Body of pancreas (tissue), 4 donors: Measurements from ENCODE around the gene CFAP70. TPM values are rescaled to one million over a fixed set of nuclear protein-coding genes. Genes with fewer than 3 reads are reported as not detected.

Experiments
- ATAC-seq: fragments of 150-250 bp; one replicate; pipeline ENCODE4 v1.9.1; 2016
- DNase-seq, 4 donors: peaks; one replicate each; pipeline ENCODE4 v3.0.0-alpha.2; 2019
- H3K27ac ChIP-seq, 4 donors: fragments of 200-600 bp; sonication (generic); 1 replicate in 3 of 4; 2 replicates in 1 of 4; pipeline versions ENCODE4 v1.5.1 to v1.6.1; 2016 to 2019; ENCODE audit warnings: mild to moderate bottlenecking in 1 of 4, mixed read lengths in 1 of 4, moderate library complexity in 1 of 4
- H3K27me3 ChIP-seq, 2 donors: fragments of 200-600 bp; sonication (generic); one replicate each; pipeline ENCODE4 v1.6.0; 2016; ENCODE audit warnings: mild to moderate bottlenecking in 1 of 2
- H3K36me3 ChIP-seq, 2 donors: fragments of 200-600 bp; sonication (generic); replicated peaks in 1 of 2; 2 replicates each; pipeline ENCODE4 v1.5.1; 2016; ENCODE audit warnings: low read depth in 2 of 2; ENCODE audit not compliant: insufficient read depth in 1 of 2
- H3K4me1 ChIP-seq: fragments of 200-600 bp; sonication (generic); one replicate; pipeline ENCODE4 v1.6.0; 2016
- H3K4me3 ChIP-seq, 2 donors: fragments of 200-600 bp; sonication (generic); 1 replicate in 1 of 2; 2 replicates in 1 of 2; pipeline ENCODE4 v1.5.1; 2016 to 2019
- H3K9me3 ChIP-seq, 3 donors: fragments of 200-600 bp; sonication (generic); 1 replicate in 2 of 3; 2 replicates in 1 of 3; pipeline ENCODE4 v1.5.1; 2016
- POLR2A ChIP-seq, 3 donors: fragments of 450-650 bp; IDR thresholded peaks; one replicate each; pipeline ENCODE4 v1.6.1; 2016; ENCODE audit warnings: antibody characterized with exemption in 3 of 3, mild to moderate bottlenecking in 2 of 3
- WGBS, 2 donors: methylation state at CpG; one replicate each; pipeline ENCODE4 v1.1.5; 2017; 5-methylcytosine and 5-hydroxymethylcytosine counted together
- intact Hi-C: fragments of 100-400 bp; cut with DNase I; formaldehyde crosslinking; loops from one replicate; pipeline ENCODE4 v1.15.1; 2023
- total RNA-seq, 2 donors: library from RNA; depleted of rRNA; stranded (reverse); fragments of >200 nt; gene quantifications; one replicate each; pipeline ENCODE4 v1.1.0, GENCODE V29; 2016
- TF ChIP-seq, protein P1 (sequence below), 7 experiments: fragments of 450-650 bp in 4 of 7; fragments of 200-600 bp in 3 of 7; sonication (generic) in 3 of 7; IDR thresholded peaks; one replicate each; pipeline ENCODE4 v1.5.1; 2016 to 2019; ENCODE audit warnings: antibody characterized with exemption in 7 of 7

Gene CFAP70
- total RNA-seq, 2 donors from 2014 or later = 8.8 to 11.5 TPM

DNA sequence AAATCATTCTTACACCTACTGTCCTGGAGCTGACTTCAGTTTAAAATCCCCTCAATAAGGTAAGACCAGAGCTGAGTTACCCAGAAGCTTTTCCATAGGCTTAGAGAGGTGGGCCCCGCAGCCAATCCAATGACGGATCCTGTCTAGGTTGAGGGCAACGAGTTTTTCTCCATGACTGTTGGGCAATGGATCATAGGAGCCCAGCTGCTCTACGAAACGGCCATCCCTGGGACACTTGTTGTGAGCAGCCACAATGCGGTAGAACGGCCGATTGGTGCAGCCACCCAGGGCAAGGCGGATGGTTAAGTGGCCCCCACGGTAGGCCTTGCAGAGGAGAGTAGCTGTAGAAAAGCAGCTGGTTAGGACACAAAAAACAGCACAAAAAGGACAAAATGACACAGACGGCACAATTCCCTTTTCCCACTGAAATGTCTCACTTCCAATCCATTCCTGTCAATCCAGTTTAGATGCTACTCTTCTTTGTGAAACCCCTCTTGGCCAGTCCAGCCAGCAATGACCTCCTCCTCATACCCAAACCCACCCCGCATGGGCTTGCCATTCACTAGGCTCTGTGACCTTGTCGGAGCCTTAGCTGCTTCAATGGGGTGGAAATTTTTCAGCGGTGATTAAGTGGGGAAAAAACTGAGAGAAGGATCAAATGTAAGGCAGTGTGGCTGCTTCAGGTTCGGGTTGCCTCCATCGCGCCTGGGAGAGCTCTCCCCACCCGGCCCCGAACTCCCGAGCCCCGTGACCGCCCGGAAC is 106.8 kb downstream of the CFAP70 start:
- TF ChIP-seq, protein P1, sequence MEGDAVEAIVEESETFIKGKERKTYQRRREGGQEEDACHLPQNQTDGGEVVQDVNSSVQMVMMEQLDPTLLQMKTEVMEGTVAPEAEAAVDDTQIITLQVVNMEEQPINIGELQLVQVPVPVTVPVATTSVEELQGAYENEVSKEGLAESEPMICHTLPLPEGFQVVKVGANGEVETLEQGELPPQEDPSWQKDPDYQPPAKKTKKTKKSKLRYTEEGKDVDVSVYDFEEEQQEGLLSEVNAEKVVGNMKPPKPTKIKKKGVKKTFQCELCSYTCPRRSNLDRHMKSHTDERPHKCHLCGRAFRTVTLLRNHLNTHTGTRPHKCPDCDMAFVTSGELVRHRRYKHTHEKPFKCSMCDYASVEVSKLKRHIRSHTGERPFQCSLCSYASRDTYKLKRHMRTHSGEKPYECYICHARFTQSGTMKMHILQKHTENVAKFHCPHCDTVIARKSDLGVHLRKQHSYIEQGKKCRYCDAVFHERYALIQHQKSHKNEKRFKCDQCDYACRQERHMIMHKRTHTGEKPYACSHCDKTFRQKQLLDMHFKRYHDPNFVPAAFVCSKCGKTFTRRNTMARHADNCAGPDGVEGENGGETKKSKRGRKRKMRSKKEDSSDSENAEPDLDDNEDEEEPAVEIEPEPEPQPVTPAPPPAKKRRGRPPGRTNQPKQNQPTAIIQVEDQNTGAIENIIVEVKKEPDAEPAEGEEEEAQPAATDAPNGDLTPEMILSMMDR (IDR thresholded peaks at IDR 0.05) = no peak
- no peak for TF ChIP-seq POLR2A (IDR thresholded peaks at IDR 0.05)
- peak overlapping the region; percentile 73 to 90 (median 86) for H3K27ac ChIP-seq
- H3K9me3 ChIP-seq = no peaks in the 10 kb centered on the region
- no peaks in the 10 kb centered on the region for H3K27me3 ChIP-seq
- peak overlapping the region; percentile 40 to 65 for H3K4me3 ChIP-seq
- no peak for DNase-seq
- peaks cover 32% of the 10 kb centered on the region for H3K4me1 ChIP-seq
- H3K36me3 ChIP-seq = no peaks in the 10 kb centered on the region
- 8 to 12% methylated on average over 14 to 23 of the region's 23 CpGs for WGBS, 2 donors
- no peak for ATAC-seq
- intact Hi-C loops = no loop called here

DNA sequence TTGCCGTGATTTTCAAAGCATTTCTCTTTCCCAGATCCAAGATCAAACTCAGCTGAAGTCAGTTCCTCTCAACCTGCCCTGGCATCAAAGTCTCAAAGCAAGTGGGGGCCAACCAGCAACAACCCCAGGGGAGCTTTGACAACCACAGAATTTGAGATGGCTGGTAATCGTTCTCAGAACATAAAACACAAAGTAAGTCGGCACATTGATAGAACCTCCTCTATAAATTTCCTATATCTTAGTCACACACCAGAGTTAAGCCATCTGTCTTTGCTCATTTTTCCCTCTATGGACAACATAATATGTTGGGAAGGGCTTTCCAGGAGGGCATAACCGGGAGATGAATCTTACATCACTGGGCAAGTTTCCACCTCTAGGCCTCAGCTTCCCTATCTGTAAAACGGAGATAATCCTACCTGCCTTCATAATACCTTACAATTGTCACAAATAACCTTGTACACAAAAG is 110.4 kb downstream of the CFAP70 start:
- peaks cover 35% of the 10 kb centered on the region for H3K4me1 ChIP-seq
- ATAC-seq (no peak), DNase-seq (no peak)
- peak overlapping the region in 2 of 4 donors; percentile 87 to 90 for H3K27ac ChIP-seq
- no peak overlapping the region for H3K4me3 ChIP-seq
- H3K9me3 ChIP-seq = no peaks in the 10 kb centered on the region
- peaks cover 0 to 2% of the 10 kb centered on the region in 2 donors for H3K36me3 ChIP-seq
- no peaks in the 10 kb centered on the region for H3K27me3 ChIP-seq
- 72 to 77% methylated on average over 5 of the region's 5 CpGs for WGBS, 2 donors
- TF ChIP-seq, protein P1 (IDR thresholded peaks at IDR 0.05) = no peak
- no peak for TF ChIP-seq POLR2A (IDR thresholded peaks at IDR 0.05)
- intact Hi-C loops = no loop called here

DNA sequence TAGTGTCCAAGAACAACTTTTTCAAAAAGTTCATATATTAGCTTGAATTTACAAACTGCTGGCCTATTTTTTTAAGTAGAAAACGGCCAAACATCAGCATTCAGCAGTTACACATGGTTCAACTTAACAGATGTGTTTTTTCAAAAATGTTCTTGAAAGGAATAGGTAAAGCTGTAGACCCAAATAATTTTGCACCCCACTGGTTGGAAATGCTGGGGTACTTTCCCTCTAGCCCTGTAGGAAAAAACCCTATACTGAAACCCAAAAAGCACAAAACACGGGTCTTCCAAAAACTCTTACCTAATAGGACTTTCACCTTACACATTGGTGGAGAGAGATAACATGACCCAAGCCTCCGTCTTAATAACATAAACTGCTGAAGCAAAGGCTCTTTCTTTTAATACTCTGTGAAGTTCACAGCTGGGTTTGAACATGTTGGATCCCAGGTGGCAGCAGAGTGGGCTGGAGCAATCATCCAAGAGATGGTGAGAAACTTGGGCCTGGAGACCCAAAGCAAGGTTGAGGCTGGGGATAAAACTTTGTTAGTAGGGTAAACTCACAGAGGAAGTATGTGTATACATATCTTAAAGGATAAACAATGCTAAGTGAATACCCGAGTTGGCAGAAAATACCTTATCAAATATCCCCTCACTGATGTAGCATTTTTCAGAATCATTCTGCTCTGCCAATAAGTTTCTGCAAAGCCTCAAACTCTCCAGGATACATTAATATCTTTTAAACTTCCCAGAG is 111.0 kb downstream of the CFAP70 start:
- Histone ChIP-seq H3K27me3 (no peaks in the 10 kb centered on the region), H3K4me3 (peak overlapping the region; percentile 14 to 89), H3K36me3 (peaks cover 0 to 5% of the 10 kb centered on the region in 2 donors), H3K27ac (peak overlapping the region; percentile 58 to 90 (median 86)), H3K9me3 (no peaks in the 10 kb centered on the region), H3K4me1 (peaks cover 32% of the 10 kb centered on the region)
- intact Hi-C loops = no loop called here
- 12 to 20% methylated on average over 4 of the region's 4 CpGs for whole genome bisulfite sequencing, 2 donors
- no peak for DNase-seq
- ATAC-seq = no peak
- no peak for TF ChIP-seq POLR2A (IDR thresholded peaks at IDR 0.05)
- TF ChIP-seq, protein P1 (IDR thresholded peaks at IDR 0.05) = no peak

DNA sequence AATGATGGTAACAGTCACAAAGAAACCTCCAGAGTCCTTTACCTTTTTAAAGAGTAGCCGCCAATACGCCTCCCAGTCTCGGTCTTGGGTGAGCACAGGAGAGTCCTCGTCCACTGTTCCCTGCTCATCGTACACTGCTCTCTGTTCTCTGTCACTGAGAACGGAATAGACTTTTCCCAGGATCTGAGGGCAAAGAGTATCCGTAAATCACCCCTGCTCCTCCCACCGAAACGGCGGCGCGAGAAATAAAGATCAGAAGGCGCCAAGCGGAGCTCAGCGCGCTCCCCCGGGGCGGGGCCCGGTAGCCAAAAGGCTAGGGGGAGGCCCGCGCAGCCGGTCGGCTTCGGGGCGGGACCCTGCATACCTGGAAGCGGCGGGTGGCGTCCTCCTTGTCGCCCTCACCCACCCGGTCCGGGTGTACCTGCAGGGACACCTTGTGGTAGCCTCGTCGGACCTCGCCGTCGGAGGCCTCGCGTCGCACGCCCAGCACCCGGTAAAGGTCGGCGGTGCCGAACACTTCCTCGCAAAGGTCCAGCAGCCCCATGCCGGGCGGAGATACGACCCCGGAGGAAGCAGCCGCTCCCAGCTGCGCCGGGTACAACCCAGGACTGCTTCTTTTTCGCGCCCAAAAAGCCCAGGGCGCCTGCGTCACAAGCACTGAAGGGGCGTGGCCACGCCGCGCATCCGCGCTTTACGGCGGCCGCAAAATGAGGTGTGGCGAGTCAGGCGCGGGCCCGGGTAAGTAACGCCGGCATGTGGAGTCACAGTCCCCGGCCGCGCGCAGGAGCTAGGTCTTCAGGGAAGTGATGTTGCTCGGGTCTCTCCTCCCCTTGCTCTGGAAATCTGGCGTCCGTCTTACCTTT is 111.8 kb downstream of the CFAP70 start, which contains the start of gene DNAJC9:
Gene DNAJC9 (minus strand): TSS at position 610 of the 863 bp plus-strand sequence. CDS start 66 bp downstream, at position 544.
- ATAC-seq (peak; percentile 97), DNase-seq (peak; percentile 95 to 99 (median 98))
- 1% methylated on average over 14 to 78 of the region's 78 CpGs for WGBS, 2 donors
- Histone ChIP-seq H3K4me1 (peaks cover 32% of the 10 kb centered on the region), H3K27me3 (no peaks in the 10 kb centered on the region), H3K36me3 (peaks cover 0 to 7% of the 10 kb centered on the region in 2 donors), H3K9me3 (no peaks in the 10 kb centered on the region), H3K27ac (peak within 1 kb of the TSS; percentile 58 to 90 (median 86)), H3K4me3 (peak within 1 kb of the TSS; percentile 14 to 89)
- TF ChIP-seq, protein P1 (IDR thresholded peaks at IDR 0.05) = peak in 1 of 7 experiments; percentile 33
- peak; percentile 85 to 97 (median 97) for TF ChIP-seq POLR2A (IDR thresholded peaks at IDR 0.05)
- intact Hi-C loops = no loop called here
